ENCODE results near the gene DNM3.

- TF ChIP-seq ARNT (IDR thresholded peaks at IDR 0.05) (no peak), FOXK2 (IDR thresholded peaks at IDR 0.05) (no peak), L3MBTL2 (conservative IDR thresholded peaks at IDR 0.05) (no peak), FOXM1 (IDR thresholded peaks at IDR 0.05; ENCODE audit: borderline replicate concordance) (no peak), SUZ12 (IDR thresholded peaks at IDR 0.05) (no peak), ZNF384 (IDR thresholded peaks at IDR 0.05) (no peak), ELF4 (IDR thresholded peaks at IDR 0.05) (no peak), BHLHE40 (IDR thresholded peaks at IDR 0.05; ENCODE audit: borderline replicate concordance) (no peak), TARDBP (IDR thresholded peaks at IDR 0.05) (no peak), SP1 (IDR thresholded peaks at IDR 0.05) (no peak)
These were observed 303.3 kb downstream of the DNM3 start for GRCh38 chr1:172144445-172145061.
